WTC11 (cell line): ENCODE data around the gene INCENP. TPM values are rescaled to one million over a fixed set of nuclear protein-coding genes. Genes with fewer than 3 reads are reported as not detected.

ENCODE experiments used
- ETV6 ChIP-seq: sonication (generic); formaldehyde crosslinking; IDR thresholded peaks from 2 replicates; pipeline ENCODE4 v1.8.1; 2022; ENCODE audit warnings: mild to moderate bottlenecking, missing genetic modification reagents
- FOXP1 ChIP-seq: sonication (generic); formaldehyde crosslinking; IDR thresholded peaks from 2 replicates; pipeline ENCODE4 v1.8.0; 2022; ENCODE audit warnings: missing genetic modification reagents, mild to moderate bottlenecking, moderate library complexity, borderline replicate concordance
- MXD4 ChIP-seq: fragments of 250-450 bp; sonication (Bioruptor Pico); IDR thresholded peaks from 2 replicates; pipeline ENCODE4 v1.8.0; 2021; ENCODE audit warnings: mild to moderate bottlenecking, moderate library complexity, borderline replicate concordance
- MYBL2 ChIP-seq: sonication (generic); formaldehyde crosslinking; IDR thresholded peaks from 2 replicates; pipeline ENCODE4 v1.8.1; 2023; ENCODE audit warnings: mild to moderate bottlenecking, moderate library complexity, missing genetic modification reagents
- NR3C1 ChIP-seq: sonication (generic); formaldehyde crosslinking; conservative IDR thresholded peaks from 2 replicates; pipeline ENCODE4 v1.8.1; 2023; ENCODE audit warnings: low read depth, mild to moderate bottlenecking, missing genetic modification reagents
- PRDM15 ChIP-seq: sonication (generic); formaldehyde crosslinking; IDR thresholded peaks from 2 replicates; pipeline ENCODE4 v1.8.0; 2022; ENCODE audit warnings: missing genetic modification reagents
- RELA ChIP-seq: sonication (generic); formaldehyde crosslinking; IDR thresholded peaks from 2 replicates; pipeline ENCODE4 v1.8.1; 2022; ENCODE audit warnings: missing genetic modification reagents, mild to moderate bottlenecking, borderline replicate concordance
- TP53 ChIP-seq: sonication (generic); formaldehyde crosslinking; IDR thresholded peaks from 2 replicates; pipeline ENCODE4 v1.8.1; 2023; ENCODE audit warnings: mild to moderate bottlenecking, missing genetic modification reagents
- USF1 ChIP-seq: sonication (generic); formaldehyde crosslinking; IDR thresholded peaks from 2 replicates; pipeline ENCODE4 v1.8.0; 2022; ENCODE audit warnings: mild to moderate bottlenecking, missing genetic modification reagents
- ZMAT4 ChIP-seq: fragments of 250-450 bp; sonication (Bioruptor Pico); IDR thresholded peaks from 2 replicates; pipeline ENCODE4 v1.9.0; 2021; ENCODE audit warnings: mild to moderate bottlenecking
- ZNF532 ChIP-seq: fragments of 250-450 bp; sonication (Bioruptor Pico); IDR thresholded peaks from 2 replicates; pipeline ENCODE4 v1.9.0; 2021; ENCODE audit warnings: mild to moderate bottlenecking, borderline replicate concordance
- total RNA-seq: library from RNA; stranded (reverse); gene quantifications from 3 replicates; pipeline ENCODE4 v1.2.3, GENCODE V29; 2021
- TF ChIP-seq, protein P1 (sequence below): sonication (generic); formaldehyde crosslinking; IDR thresholded peaks from 2 replicates; pipeline ENCODE4 v1.8.1; 2023; ENCODE audit warnings: mild to moderate bottlenecking, missing genetic modification reagents, moderate library complexity
- TF ChIP-seq, protein P2 (sequence below): fragments of 250-450 bp; sonication (Bioruptor Pico); IDR thresholded peaks from 2 replicates; pipeline ENCODE4 v2.1.2; 2022; ENCODE audit warnings: mild to moderate bottlenecking, moderate library complexity
- TF ChIP-seq, protein P3 (sequence below): fragments of 200-600 bp; IDR thresholded peaks from 2 replicates; pipeline ENCODE4 v1.8.0; 2022; ENCODE audit warnings: antibody characterized with exemption

Gene INCENP
- total RNA-seq, 1 experiment from 2014 or later = 158 TPM

- TF ChIP-seq, protein P1, sequence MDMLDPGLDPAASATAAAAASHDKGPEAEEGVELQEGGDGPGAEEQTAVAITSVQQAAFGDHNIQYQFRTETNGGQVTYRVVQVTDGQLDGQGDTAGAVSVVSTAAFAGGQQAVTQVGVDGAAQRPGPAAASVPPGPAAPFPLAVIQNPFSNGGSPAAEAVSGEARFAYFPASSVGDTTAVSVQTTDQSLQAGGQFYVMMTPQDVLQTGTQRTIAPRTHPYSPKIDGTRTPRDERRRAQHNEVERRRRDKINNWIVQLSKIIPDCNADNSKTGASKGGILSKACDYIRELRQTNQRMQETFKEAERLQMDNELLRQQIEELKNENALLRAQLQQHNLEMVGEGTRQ (CRISPR knock-in tag) = peak; percentile 78
- TF ChIP-seq, protein P2, sequence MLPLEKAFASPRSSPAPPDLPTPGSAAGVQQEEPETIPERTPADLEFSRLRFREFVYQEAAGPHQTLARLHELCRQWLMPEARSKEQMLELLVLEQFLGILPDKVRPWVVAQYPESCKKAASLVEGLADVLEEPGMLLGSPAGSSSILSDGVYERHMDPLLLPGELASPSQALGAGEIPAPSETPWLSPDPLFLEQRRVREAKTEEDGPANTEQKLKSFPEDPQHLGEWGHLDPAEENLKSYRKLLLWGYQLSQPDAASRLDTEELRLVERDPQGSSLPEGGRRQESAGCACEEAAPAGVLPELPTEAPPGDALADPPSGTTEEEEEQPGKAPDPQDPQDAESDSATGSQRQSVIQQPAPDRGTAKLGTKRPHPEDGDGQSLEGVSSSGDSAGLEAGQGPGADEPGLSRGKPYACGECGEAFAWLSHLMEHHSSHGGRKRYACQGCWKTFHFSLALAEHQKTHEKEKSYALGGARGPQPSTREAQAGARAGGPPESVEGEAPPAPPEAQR (CRISPR knock-in tag) = no peak
- TF ChIP-seq MYBL2 (no peak), TP53 (no peak), ZNF532 (CRISPR knock-in tag) (no peak), ZMAT4 (CRISPR knock-in tag) (no peak), ETV6 (CRISPR knock-in tag) (no peak), PRDM15 (CRISPR knock-in tag) (no peak), MXD4 (CRISPR knock-in tag) (no peak), RELA (CRISPR knock-in tag) (no peak), NR3C1 (CRISPR knock-in tag) (no peak), FOXP1 (CRISPR knock-in tag) (no peak), USF1 (CRISPR knock-in tag) (no peak)
- TF ChIP-seq, protein P3, sequence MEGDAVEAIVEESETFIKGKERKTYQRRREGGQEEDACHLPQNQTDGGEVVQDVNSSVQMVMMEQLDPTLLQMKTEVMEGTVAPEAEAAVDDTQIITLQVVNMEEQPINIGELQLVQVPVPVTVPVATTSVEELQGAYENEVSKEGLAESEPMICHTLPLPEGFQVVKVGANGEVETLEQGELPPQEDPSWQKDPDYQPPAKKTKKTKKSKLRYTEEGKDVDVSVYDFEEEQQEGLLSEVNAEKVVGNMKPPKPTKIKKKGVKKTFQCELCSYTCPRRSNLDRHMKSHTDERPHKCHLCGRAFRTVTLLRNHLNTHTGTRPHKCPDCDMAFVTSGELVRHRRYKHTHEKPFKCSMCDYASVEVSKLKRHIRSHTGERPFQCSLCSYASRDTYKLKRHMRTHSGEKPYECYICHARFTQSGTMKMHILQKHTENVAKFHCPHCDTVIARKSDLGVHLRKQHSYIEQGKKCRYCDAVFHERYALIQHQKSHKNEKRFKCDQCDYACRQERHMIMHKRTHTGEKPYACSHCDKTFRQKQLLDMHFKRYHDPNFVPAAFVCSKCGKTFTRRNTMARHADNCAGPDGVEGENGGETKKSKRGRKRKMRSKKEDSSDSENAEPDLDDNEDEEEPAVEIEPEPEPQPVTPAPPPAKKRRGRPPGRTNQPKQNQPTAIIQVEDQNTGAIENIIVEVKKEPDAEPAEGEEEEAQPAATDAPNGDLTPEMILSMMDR = peak; percentile 84
These were observed 42.2 kb upstream of the INCENP start (continued) for GRCh38 chr11:62081378-62082291.
